HG03066 (cell line): ENCODE data around the gene OR7A5.
"Not testable (repeated sequence)": the region's sequence is repeated elsewhere in the genome, so short reads cannot be mapped to it uniquely, and the experiment has no call there.

ENCODE experiments used
- ATAC-seq: cut with Tn5 transposase; IDR thresholded peaks from one replicate; pipeline ENCODE4 v1.9.1; 2021; ENCODE audit warnings: low read depth; ENCODE audit not compliant: unreplicated experiment

Gene OR7A5

GRCh38 chr19:14835011-14835410 lies at the start of gene OR7A5, which contains the start of gene OR7C1:
Gene OR7A5, minus strand, starts transcription at chr19:14835185. Its CDS starts 6,944 bp downstream, at chr19:14828241.
Gene OR7C1, minus strand, starts transcription at chr19:14835185. Its CDS starts 35,049 bp downstream, at chr19:14800136.
- ATAC-seq, result no peak

- ATAC-seq, result no peak
These were observed 36.7 kb upstream of the OR7A5 start for GRCh38 chr19:14871619-14872230.

- ATAC-seq, result no peak
These were observed 33.5 kb upstream of the OR7A5 start for GRCh38 chr19:14868497-14868896.

- ATAC-seq, result no peak
These were observed 13.8 kb upstream of the OR7A5 start, which contains the start of gene OR7A10 for GRCh38 chr19:14848822-14849221. Gene OR7A10, minus strand, starts transcription at chr19:14848922. Its CDS starts 7,045 bp downstream, at chr19:14841877.

- no peak for ATAC-seq
These were observed 8.6 kb upstream of the OR7A5 start for GRCh38 chr19:14843578-14843977.

- no peak for ATAC-seq
These were observed 8.2 kb upstream of the OR7A5 start for GRCh38 chr19:14843169-14843568.

- ATAC-seq, result no peak
These were observed 5.2 kb upstream of the OR7A5 start for GRCh38 chr19:14840206-14840605.

- no peak for ATAC-seq
These were observed 2.4 kb upstream of the OR7A5 start for GRCh38 chr19:14837391-14837790.

- no peak for ATAC-seq
These were observed 4.3 kb downstream of the OR7A5 start for GRCh38 chr19:14830702-14831101.

- ATAC-seq, result no peak
These were observed 9.0 kb downstream of the OR7A5 start for GRCh38 chr19:14826006-14826405.

GRCh38 chr19:14821937-14822336 lies 13.0 kb downstream of the OR7A5 start:
- ATAC-seq, result no peak

GRCh38 chr19:14818588-14818987 lies 16.4 kb downstream of the OR7A5 start:
- no peak for ATAC-seq

GRCh38 chr19:14817052-14817451 lies 17.9 kb downstream of the OR7A5 start:
- ATAC-seq, result no peak

- no peak for ATAC-seq
These were observed 19.9 kb downstream of the OR7A5 start for GRCh38 chr19:14814982-14815652.

- ATAC-seq, result no peak
These were observed 25.5 kb downstream of the OR7A5 start for GRCh38 chr19:14809272-14810057.

- ATAC-seq, result no peak
These were observed 30.2 kb downstream of the OR7A5 start for GRCh38 chr19:14804765-14805164.

- ATAC-seq, result no peak
These were observed 36.2 kb downstream of the OR7A5 start for GRCh38 chr19:14798760-14799159.

- ATAC-seq, result no peak
These were observed 39.0 kb downstream of the OR7A5 start for GRCh38 chr19:14796021-14796420.

GRCh38 chr19:14795078-14795721 lies 39.8 kb downstream of the OR7A5 start:
- ATAC-seq, result no peak

GRCh38 chr19:14792250-14792649 lies 42.7 kb downstream of the OR7A5 start:
- not testable (repeated sequence) for ATAC-seq

GRCh38 chr19:14786421-14786851 lies 48.5 kb downstream of the OR7A5 start:
- ATAC-seq, result no peak
